ENCODE measurements around the gene CCSER1. TPM values are rescaled to one million over a fixed set of nuclear protein-coding genes. Genes with fewer than 3 reads are reported as not detected.

Gene CCSER1
- total RNA-seq, 4 donors from 2014 or later = 13.3 to 54.6 (median 34.0) TPM

GRCh38 chr4:90082449-90082848 is 44.7 kb upstream of the CCSER1 start:
- Histone ChIP-seq H3K4me3 (no peak overlapping the region), H3K36me3 (no peaks in the 10 kb centered on the region), H3K27me3 (no peaks in the 10 kb centered on the region), H3K27ac (no peak overlapping the region), H3K9me3 (no peaks in the 10 kb centered on the region), H3K4me1 (no peaks in the 10 kb centered on the region)
- in situ Hi-C loops (cut with MboI; ENCODE audit: low pct_ligation_motif_present in 1 of 4, low pct_unique_long_range_greater_than_20kb in 1 of 4, low sequenced_read_pairs in 3 of 4) (no loop called here), intact Hi-C loops (cut with DNase I; ENCODE audit: low total_unique reads) (no loop called here)
- no peak for DNase-seq
- TF ChIP-seq CTCF (IDR thresholded peaks at IDR 0.05) (no peak), EP300 (IDR thresholded peaks at IDR 0.05; ENCODE audit: low read depth) (no peak), POLR2A (IDR thresholded peaks at IDR 0.05) (no peak), POLR2AphosphoS5 (IDR thresholded peaks at IDR 0.05) (no peak)

- in situ Hi-C loops (cut with MboI; ENCODE audit: low pct_ligation_motif_present in 1 of 4, low pct_unique_long_range_greater_than_20kb in 1 of 4, low sequenced_read_pairs in 3 of 4) (no loop called here), intact Hi-C loops (cut with DNase I; ENCODE audit: low total_unique reads) (no loop called here)
- WGBS, 2 donors (ENCODE audit: low coverage in 1 of 2) = 74 to 95% methylated on average over 2 to 3 of the region's 3 CpGs
- Histone ChIP-seq H3K4me1 (no peaks in the 10 kb centered on the region), H3K36me3 (no peaks in the 10 kb centered on the region), H3K4me3 (no peak overlapping the region), H3K27me3 (no peaks in the 10 kb centered on the region), H3K9me3 (no peaks in the 10 kb centered on the region), H3K27ac (no peak overlapping the region)
- no peak for DNase-seq
- no peak for TF ChIP-seq POLR2A (IDR thresholded peaks at IDR 0.05)
- TF ChIP-seq POLR2AphosphoS5 (IDR thresholded peaks at IDR 0.05) = no peak
- TF ChIP-seq EP300 (IDR thresholded peaks at IDR 0.05; ENCODE audit: low read depth) = no peak
- no peak for TF ChIP-seq CTCF (IDR thresholded peaks at IDR 0.05)
Measured at GRCh38 chr4:90084277-90084966, 42.8 kb upstream of the CCSER1 start.

- H3K27ac ChIP-seq = no peak overlapping the region
- 76 to 85% methylated on average over 4 to 5 of the region's 5 CpGs for WGBS, 2 donors (ENCODE audit: low coverage in 1 of 2)
- no peak for TF ChIP-seq EP300 (IDR thresholded peaks at IDR 0.05; ENCODE audit: low read depth)
- no peak for TF ChIP-seq POLR2AphosphoS5 (IDR thresholded peaks at IDR 0.05)
- TF ChIP-seq POLR2A (IDR thresholded peaks at IDR 0.05) = no peak
- no peak for TF ChIP-seq CTCF (IDR thresholded peaks at IDR 0.05)
- H3K27me3 ChIP-seq = no peaks in the 10 kb centered on the region
- no peaks in the 10 kb centered on the region for H3K9me3 ChIP-seq
- H3K4me3 ChIP-seq = no peak overlapping the region
- H3K4me1 ChIP-seq = no peaks in the 10 kb centered on the region
- in situ Hi-C loops (cut with MboI; ENCODE audit: low pct_ligation_motif_present in 1 of 4, low pct_unique_long_range_greater_than_20kb in 1 of 4, low sequenced_read_pairs in 3 of 4) (no loop called here), intact Hi-C loops (cut with DNase I; ENCODE audit: low total_unique reads) (no loop called here)
- DNase-seq = no peak
- H3K36me3 ChIP-seq = no peaks in the 10 kb centered on the region
Measured at GRCh38 chr4:90084967-90085295, 42.3 kb upstream of the CCSER1 start.

- H3K4me1 ChIP-seq = no peaks in the 10 kb centered on the region
- no peak overlapping the region for H3K27ac ChIP-seq
- intact Hi-C loops (cut with DNase I; ENCODE audit: low total_unique reads) (no loop called here), in situ Hi-C loops (cut with MboI; ENCODE audit: low pct_ligation_motif_present in 1 of 4, low pct_unique_long_range_greater_than_20kb in 1 of 4, low sequenced_read_pairs in 3 of 4) (no loop called here)
- no peaks in the 10 kb centered on the region for H3K27me3 ChIP-seq
- H3K4me3 ChIP-seq = no peak overlapping the region
- 51 to 53% methylated on average over 2 of the region's 2 CpGs for WGBS, 2 donors (ENCODE audit: low coverage in 1 of 2)
- TF ChIP-seq EP300 (IDR thresholded peaks at IDR 0.05; ENCODE audit: low read depth) (no peak), POLR2AphosphoS5 (IDR thresholded peaks at IDR 0.05) (no peak), CTCF (IDR thresholded peaks at IDR 0.05) (no peak), POLR2A (IDR thresholded peaks at IDR 0.05) (no peak)
- H3K9me3 ChIP-seq = no peaks in the 10 kb centered on the region
- H3K36me3 ChIP-seq = no peaks in the 10 kb centered on the region
- no peak for DNase-seq
Measured at GRCh38 chr4:90093526-90093925, 33.7 kb upstream of the CCSER1 start.
